WTC11 (cell line): Measurements from ENCODE around the gene PPP1CB. TPM values are rescaled to one million over a fixed set of nuclear protein-coding genes. Genes with fewer than 3 reads are reported as not detected.
A peak's percentile ranks its signal among the peaks of the same experiment; 100 is the strongest.

Experiments used
- ATAC-seq: fragments of 200-7000 bp; cut with Tn5 transposase; 2 replicates; pipeline ENCODE4 v1.10.0; 2021; ENCODE audit warnings: mild to moderate bottlenecking, moderate library complexity
- Bru-seq: library from RNA; stranded (reverse); fragments of 400-500 nt; gene quantifications from one replicate; lab custom pipeline; 2021; lab: Mats Ljungman, UMichigan
- CTCF ChIA-PET: fragments of 300-600 bp; sonication (Branson Sonifier 250); formaldehyde crosslinking; loops from one replicate; lab custom pipeline; 2021; ENCODE audit warnings: antibody characterized with exemption; lab: Charles Lee
- POLR2A ChIA-PET: fragments of 350-600 bp; sonication (Branson Sonifier 250); formaldehyde crosslinking; loops from one replicate; lab custom pipeline; 2021; ENCODE audit warnings: antibody characterized with exemption; lab: Charles Lee
- DNase-seq: peaks from one replicate; pipeline ENCODE4 v3.0.0; 2021; ENCODE audit warnings: low spot score
- H3K27ac Mint-ChIP-seq: 2 replicates; pipeline ENCODE4 v1.8.0; 2021; ENCODE audit warnings: mixed read lengths
- H3K27me3 Mint-ChIP-seq: 2 replicates; pipeline ENCODE4 v1.8.0; 2021; ENCODE audit warnings: low read depth, mild to moderate bottlenecking, moderate library complexity, mixed read lengths
- H3K36me3 Mint-ChIP-seq: 2 replicates; pipeline ENCODE4 v1.8.0; 2021; ENCODE audit warnings: mixed read lengths
- H3K4me1 Mint-ChIP-seq: 2 replicates; pipeline ENCODE4 v1.8.0; 2022; ENCODE audit warnings: mixed read lengths
- H3K4me3 Mint-ChIP-seq: 2 replicates; pipeline ENCODE4 v1.8.0; 2021; ENCODE audit warnings: mild to moderate bottlenecking, moderate library complexity, mixed read lengths
- H3K9me3 Mint-ChIP-seq: 2 replicates; pipeline ENCODE4 v1.8.0; 2021; ENCODE audit warnings: mixed read lengths
- ATF6 ChIP-seq: sonication (generic); formaldehyde crosslinking; IDR thresholded peaks from 2 replicates; pipeline ENCODE4 v1.8.1; 2023; ENCODE audit warnings: mild to moderate bottlenecking, missing genetic modification reagents
- CBFB ChIP-seq: sonication (generic); formaldehyde crosslinking; IDR thresholded peaks from 2 replicates; pipeline ENCODE4 v1.8.1; 2022; ENCODE audit warnings: mild to moderate bottlenecking, low read depth, missing genetic modification reagents
- CREB1 ChIP-seq: sonication (generic); formaldehyde crosslinking; IDR thresholded peaks from 2 replicates; pipeline ENCODE4 v1.8.0; 2023; ENCODE audit warnings: mild to moderate bottlenecking, missing genetic modification reagents
- E2F5 ChIP-seq: sonication (generic); formaldehyde crosslinking; IDR thresholded peaks from 2 replicates; pipeline ENCODE4 v1.8.1; 2022; ENCODE audit warnings: mild to moderate bottlenecking, moderate library complexity, missing genetic modification reagents
- ESRRA ChIP-seq: sonication (generic); formaldehyde crosslinking; IDR thresholded peaks from 2 replicates; pipeline ENCODE4 v1.8.1; 2022; ENCODE audit warnings: mild to moderate bottlenecking, missing genetic modification reagents, borderline replicate concordance
- GABPB1 ChIP-seq: sonication (generic); formaldehyde crosslinking; IDR thresholded peaks from 2 replicates; pipeline ENCODE4 v1.8.1; 2023; ENCODE audit warnings: mild to moderate bottlenecking, missing genetic modification reagents
- IRF1 ChIP-seq: sonication (generic); formaldehyde crosslinking; IDR thresholded peaks from 2 replicates; pipeline ENCODE4 v1.8.0; 2023; ENCODE audit warnings: missing genetic modification reagents
- IRF2 ChIP-seq: sonication (generic); formaldehyde crosslinking; IDR thresholded peaks from 2 replicates; pipeline ENCODE4 v1.8.0; 2022; ENCODE audit warnings: low read depth, missing genetic modification reagents, borderline replicate concordance
- JUN ChIP-seq: sonication (generic); formaldehyde crosslinking; IDR thresholded peaks from 2 replicates; pipeline ENCODE4 v1.8.0; 2023; ENCODE audit warnings: mild to moderate bottlenecking, missing genetic modification reagents
- MAX ChIP-seq: sonication (generic); formaldehyde crosslinking; IDR thresholded peaks from 2 replicates; pipeline ENCODE4 v1.8.0; 2022; ENCODE audit warnings: mild to moderate bottlenecking, missing genetic modification reagents
- MLX ChIP-seq: sonication (generic); formaldehyde crosslinking; IDR thresholded peaks from 2 replicates; pipeline ENCODE4 v1.8.1; 2023; ENCODE audit warnings: mild to moderate bottlenecking, missing genetic modification reagents, moderate library complexity
- MYBL2 ChIP-seq: sonication (generic); formaldehyde crosslinking; IDR thresholded peaks from 2 replicates; pipeline ENCODE4 v1.8.1; 2023; ENCODE audit warnings: mild to moderate bottlenecking, moderate library complexity, missing genetic modification reagents
- PREB ChIP-seq: sonication (generic); formaldehyde crosslinking; IDR thresholded peaks from 2 replicates; pipeline ENCODE4 v1.8.1; 2022; ENCODE audit warnings: mild to moderate bottlenecking, missing genetic modification reagents, moderate library complexity, borderline replicate concordance
- SMAD3 ChIP-seq: sonication (generic); formaldehyde crosslinking; IDR thresholded peaks from 2 replicates; pipeline ENCODE4 v1.8.0; 2022; ENCODE audit warnings: missing genetic modification reagents, mild to moderate bottlenecking, borderline replicate concordance
- SOX15 ChIP-seq: fragments of 250-450 bp; sonication (Bioruptor Pico); IDR thresholded peaks from 2 replicates; pipeline ENCODE4 v1.9.0; 2021; ENCODE audit warnings: mild to moderate bottlenecking
- TP53 ChIP-seq: sonication (generic); formaldehyde crosslinking; IDR thresholded peaks from 2 replicates; pipeline ENCODE4 v1.8.1; 2023; ENCODE audit warnings: mild to moderate bottlenecking, missing genetic modification reagents
- USF1 ChIP-seq: sonication (generic); formaldehyde crosslinking; IDR thresholded peaks from 2 replicates; pipeline ENCODE4 v1.8.0; 2022; ENCODE audit warnings: mild to moderate bottlenecking, missing genetic modification reagents
- ZMAT4 ChIP-seq: fragments of 250-450 bp; sonication (Bioruptor Pico); IDR thresholded peaks from 2 replicates; pipeline ENCODE4 v1.9.0; 2021; ENCODE audit warnings: mild to moderate bottlenecking
- ZNF121 ChIP-seq: sonication (generic); formaldehyde crosslinking; IDR thresholded peaks from 2 replicates; pipeline ENCODE4 v1.8.0; 2023; ENCODE audit warnings: missing genetic modification reagents
- ZNF281 ChIP-seq: sonication (generic); formaldehyde crosslinking; IDR thresholded peaks from 2 replicates; pipeline ENCODE4 v1.8.0; 2023; ENCODE audit warnings: mild to moderate bottlenecking, missing genetic modification reagents
- ZNF317 ChIP-seq: sonication (generic); formaldehyde crosslinking; IDR thresholded peaks from 2 replicates; pipeline ENCODE4 v1.8.1; 2023; ENCODE audit warnings: low read depth, mild to moderate bottlenecking, moderate library complexity, missing genetic modification reagents, borderline replicate concordance
- ZSCAN18 ChIP-seq: fragments of 250-450 bp; sonication (Bioruptor Pico); IDR thresholded peaks from 2 replicates; pipeline ENCODE4 v2.1.2; 2022; ENCODE audit warnings: mild to moderate bottlenecking, moderate library complexity
- long read RNA-seq, 3 experiments: library from RNA in 1 of 3; library from capped mRNA in 1 of 3; library from polyadenylated mRNA in 1 of 3; unstranded in 2 of 3; stranded (forward) in 1 of 3; transcript quantifications; one replicate each; pipeline ENCODE4 v2.0.0, GENCODE V29; 2021
- total RNA-seq: library from RNA; stranded (reverse); gene quantifications from 3 replicates; pipeline ENCODE4 v1.2.3, GENCODE V29; 2021

PPP1CB gene
- total RNA-seq (122 to 133 TPM (median 124 TPM) in 3 replicates), Bru-seq, nascent RNA (percentile 90 among the genes with signal in this experiment)
- long read RNA-seq, experiment 1, full-length matches to known transcripts, result 276 of 499 reads
- long read RNA-seq, experiment 1, partial matches to known transcripts, result 156 of 499 reads
- long read RNA-seq, experiment 1, other reads (novel, unspliced or antisense), result 67 of 499 reads
- long read RNA-seq, experiment 2, full-length matches to known transcripts, result 26 of 162 reads
- long read RNA-seq, experiment 2, partial matches to known transcripts, result 116 of 162 reads
- long read RNA-seq, experiment 2, other reads (novel, unspliced or antisense), result 20 of 162 reads
- long read RNA-seq, experiment 3, full-length matches to known transcripts, result 40 of 76 reads
- long read RNA-seq, experiment 3, partial matches to known transcripts, result 24 of 76 reads
- long read RNA-seq, experiment 3, other reads (novel, unspliced or antisense), result 12 of 76 reads

GRCh38 chr2:28751252-28751955 lies at the start of gene PPP1CB:
Gene PPP1CB, plus strand, starts transcription at chr2:28751830. Its CDS starts 295 bp downstream, at chr2:28752125.
- ChIA-PET POLR2A (interaction anchor here (0.6 to 1.3 kb wide), 7 partner anchors 25 to 157 kb away, joined by 3 to 8 read pairs (median 3); partner anchors contain the start of gene WDR43), CTCF (interaction anchor here (1.0 to 3.7 kb wide), 4 partner anchors 69 to 185 kb away, joined by 6 to 27 read pairs (median 10); no protein-coding TSS in a partner anchor)
- no peaks in the 10 kb centered on the region for H3K9me3 Mint-ChIP-seq
- TF ChIP-seq ATF6, result no peak
- no peak for TF ChIP-seq SMAD3 (CRISPR knock-in tag)
- no peak for TF ChIP-seq ZSCAN18
- no peak for TF ChIP-seq ESRRA (CRISPR knock-in tag)
- TF ChIP-seq MYBL2 (CRISPR knock-in tag), result peak; percentile 54; the same call in 1 of the 2 replicates
- no peak for TF ChIP-seq CREB1 (CRISPR knock-in tag)
- peak; percentile 75; the same call in 1 of the 2 replicates for TF ChIP-seq IRF1 (CRISPR knock-in tag)
- TF ChIP-seq ZNF317 (CRISPR knock-in tag), result no peak
- TF ChIP-seq E2F5, result peak; percentile 59; the same call in 1 of the 2 replicates
- TF ChIP-seq JUN (CRISPR knock-in tag), result peak; percentile 56; the same call in 1 of the 2 replicates
- TF ChIP-seq TP53 (CRISPR knock-in tag), result no peak
- peak; percentile 67 for TF ChIP-seq GABPB1 (CRISPR knock-in tag)
- no peak for TF ChIP-seq IRF2 (CRISPR knock-in tag)
- TF ChIP-seq ZNF281, result no peak
- TF ChIP-seq CBFB (CRISPR knock-in tag), result no peak
- TF ChIP-seq ZNF121 (CRISPR knock-in tag), result no peak
- no peak for TF ChIP-seq ZMAT4
- TF ChIP-seq MLX (CRISPR knock-in tag), result no peak
- no peak for TF ChIP-seq USF1 (CRISPR knock-in tag)
- peak; percentile 72; the same call in 1 of the 2 replicates for TF ChIP-seq MAX (CRISPR knock-in tag)
- TF ChIP-seq PREB, result no peak
- no peak for TF ChIP-seq SOX15 (CRISPR knock-in tag)

More at GRCh38 chr2:28751252-28751955, at the start of gene PPP1CB:
- DNase-seq (peak; percentile 86), ATAC-seq (peak; percentile 90)
- Mint-ChIP-seq H3K4me1 (peaks cover 33% of the 10 kb centered on the region), H3K27ac (peak within 1 kb of the TSS; percentile 97), H3K4me3 (peak within 1 kb of the TSS; percentile 97), H3K27me3 (no peaks in the 10 kb centered on the region), H3K36me3 (peaks cover 4% of the 10 kb centered on the region; the same call in 1 of the 2 replicates)
